Panc1 (cell line): ENCODE data around the gene ENPP6.

Source experiments
- CTCF ChIP-seq: fragments of 450-650 bp; IDR thresholded peaks from 2 replicates; pipeline ENCODE4 v1.5.1; 2017; ENCODE audit warnings: mild to moderate bottlenecking
- POLR2AphosphoS5 ChIP-seq: IDR thresholded peaks from 2 replicates; pipeline ENCODE4 v1.6.1; 2012; ENCODE audit warnings: mild to moderate bottlenecking, low read depth, low read length, moderate library complexity
- SIN3A ChIP-seq: IDR thresholded peaks from 2 replicates; pipeline ENCODE4 v1.6.1; 2012; ENCODE audit warnings: low read depth, mild to moderate bottlenecking, low read length, moderate library complexity, borderline replicate concordance; ENCODE audit not compliant: insufficient read depth
- TCF7L2 ChIP-seq: IDR thresholded peaks from 2 replicates; pipeline ENCODE4 v1.6.1; 2011; ENCODE audit warnings: mild to moderate bottlenecking, low read depth, low read length, inconsistent platforms
- TF ChIP-seq, protein P1 (sequence below), 2 experiments: IDR thresholded peaks; 2 replicates each; pipeline ENCODE4 v1.6.1; 2011 to 2012; ENCODE audit warnings: low read depth in 2 of 2, control low read depth in 1 of 2, low read length in 1 of 2, mild to moderate bottlenecking in 1 of 2, moderate library complexity in 1 of 2; ENCODE audit not compliant: insufficient read depth in 1 of 2

DNA sequence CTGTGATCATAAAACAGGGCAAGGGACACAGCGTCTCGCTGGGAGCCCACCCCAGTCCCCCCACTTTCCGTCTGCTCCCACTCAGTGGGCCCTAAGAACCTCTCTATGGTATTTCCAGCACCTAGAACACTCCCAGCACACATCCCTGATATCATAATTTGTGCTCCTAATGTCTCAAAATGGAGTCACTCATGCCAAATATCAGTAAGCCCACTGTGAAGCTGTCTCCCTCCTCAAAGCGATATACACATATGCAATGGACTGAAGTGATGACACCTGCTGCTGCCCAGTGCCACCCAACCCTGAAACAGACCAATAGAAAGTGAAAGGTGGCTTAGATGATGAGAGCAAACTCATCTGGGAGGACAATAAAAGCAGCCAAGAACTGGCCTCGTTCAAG, 17.9 kb downstream of the ENPP6 start:
- TF ChIP-seq CTCF: no peak
- no peak for TF ChIP-seq POLR2AphosphoS5
- TF ChIP-seq SIN3A: no peak
- TF ChIP-seq, protein P1, sequence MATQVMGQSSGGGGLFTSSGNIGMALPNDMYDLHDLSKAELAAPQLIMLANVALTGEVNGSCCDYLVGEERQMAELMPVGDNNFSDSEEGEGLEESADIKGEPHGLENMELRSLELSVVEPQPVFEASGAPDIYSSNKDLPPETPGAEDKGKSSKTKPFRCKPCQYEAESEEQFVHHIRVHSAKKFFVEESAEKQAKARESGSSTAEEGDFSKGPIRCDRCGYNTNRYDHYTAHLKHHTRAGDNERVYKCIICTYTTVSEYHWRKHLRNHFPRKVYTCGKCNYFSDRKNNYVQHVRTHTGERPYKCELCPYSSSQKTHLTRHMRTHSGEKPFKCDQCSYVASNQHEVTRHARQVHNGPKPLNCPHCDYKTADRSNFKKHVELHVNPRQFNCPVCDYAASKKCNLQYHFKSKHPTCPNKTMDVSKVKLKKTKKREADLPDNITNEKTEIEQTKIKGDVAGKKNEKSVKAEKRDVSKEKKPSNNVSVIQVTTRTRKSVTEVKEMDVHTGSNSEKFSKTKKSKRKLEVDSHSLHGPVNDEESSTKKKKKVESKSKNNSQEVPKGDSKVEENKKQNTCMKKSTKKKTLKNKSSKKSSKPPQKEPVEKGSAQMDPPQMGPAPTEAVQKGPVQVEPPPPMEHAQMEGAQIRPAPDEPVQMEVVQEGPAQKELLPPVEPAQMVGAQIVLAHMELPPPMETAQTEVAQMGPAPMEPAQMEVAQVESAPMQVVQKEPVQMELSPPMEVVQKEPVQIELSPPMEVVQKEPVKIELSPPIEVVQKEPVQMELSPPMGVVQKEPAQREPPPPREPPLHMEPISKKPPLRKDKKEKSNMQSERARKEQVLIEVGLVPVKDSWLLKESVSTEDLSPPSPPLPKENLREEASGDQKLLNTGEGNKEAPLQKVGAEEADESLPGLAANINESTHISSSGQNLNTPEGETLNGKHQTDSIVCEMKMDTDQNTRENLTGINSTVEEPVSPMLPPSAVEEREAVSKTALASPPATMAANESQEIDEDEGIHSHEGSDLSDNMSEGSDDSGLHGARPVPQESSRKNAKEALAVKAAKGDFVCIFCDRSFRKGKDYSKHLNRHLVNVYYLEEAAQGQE (IDR thresholded peaks at IDR 0.05; ENCODE audit: insufficient read depth in 1 of 2, low read depth in 2 of 2, low read length in 1 of 2): no peak
- TF ChIP-seq TCF7L2: no peak
